Ascending aorta (tissue), 2 donors: ENCODE results near the gene DTX3. TPM values are rescaled to one million over a fixed set of nuclear protein-coding genes. Genes with fewer than 3 reads are reported as not detected.
A peak's percentile ranks its signal among the peaks of the same experiment; 100 is the strongest.

Source experiments
- DNase-seq, 2 donors: peaks; one replicate each; pipeline ENCODE4 v3.0.0-alpha.2; 2019; ENCODE audit warnings: low spot score in 2 of 2
- H3K27ac ChIP-seq, 2 donors: fragments of 200-600 bp; sonication (generic); one replicate each; pipeline ENCODE4 v1.5.1; 2016 to 2017; ENCODE audit warnings: mild to moderate bottlenecking in 1 of 2
- H3K27me3 ChIP-seq: fragments of 200-600 bp; sonication (generic); one replicate; pipeline ENCODE4 v1.5.1; 2017
- H3K36me3 ChIP-seq, 2 donors: fragments of 200-600 bp; sonication (generic); one replicate each; pipeline ENCODE4 v1.5.1; 2016
- H3K4me1 ChIP-seq, 2 donors: fragments of 200-600 bp; sonication (generic); one replicate each; pipeline ENCODE4 v1.5.1; 2016 to 2017; ENCODE audit warnings: mild to moderate bottlenecking in 1 of 2
- H3K4me3 ChIP-seq, 2 donors: fragments of 200-600 bp; sonication (generic); one replicate each; pipeline ENCODE4 v1.5.1; 2016 to 2017; ENCODE audit warnings: mild to moderate bottlenecking in 1 of 2
- H3K9me3 ChIP-seq, 2 donors: fragments of 200-600 bp; sonication (generic); one replicate each; pipeline ENCODE4 v1.5.1; 2016
- CTCF ChIP-seq, 3 experiments: fragments of 200-600 bp in 2 of 3; fragments of 450-650 bp in 1 of 3; sonication (generic) in 2 of 3; IDR thresholded peaks; one replicate each; pipeline ENCODE4 v1.5.1; 2016 to 2019; ENCODE audit warnings: antibody characterized with exemption in 3 of 3, mild to moderate bottlenecking in 1 of 3, moderate library complexity in 1 of 3
- intact Hi-C: fragments of 100-400 bp; cut with DNase I; formaldehyde crosslinking; loops from one replicate; pipeline ENCODE4 v1.15.1; 2023
- total RNA-seq: library from RNA; depleted of rRNA; stranded (reverse); fragments of >200 nt; gene quantifications from one replicate; pipeline ENCODE4 v1.1.0, GENCODE V29; 2016

Gene DTX3
- total RNA-seq, 1 donor from 2014 or later = 33.5 TPM

- no peak for DNase-seq
- intact Hi-C loops = no loop called here
Observed at GRCh38 chr12:57579677-57580465, 24.8 kb upstream of the DTX3 start.

DNA sequence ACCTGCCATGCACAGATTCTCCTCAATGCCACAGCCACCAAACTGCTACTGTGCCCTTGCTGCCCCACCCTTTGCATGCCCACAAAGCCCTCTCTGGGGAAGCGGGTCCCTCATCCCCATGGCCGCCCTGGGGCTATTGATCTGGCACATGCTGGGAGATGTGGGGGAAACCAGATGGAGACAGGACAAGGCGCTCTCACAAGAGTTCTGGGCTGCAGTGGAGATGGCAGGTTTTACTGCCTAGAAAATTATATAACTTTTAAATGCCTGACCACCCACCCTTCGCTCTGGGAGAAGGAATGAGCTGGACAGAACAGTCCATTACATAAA lies 24.2 kb upstream of the DTX3 start:
- intact Hi-C loops = no loop called here
- H3K4me3 ChIP-seq = no peak overlapping the region
- no peak overlapping the region for H3K27ac ChIP-seq
- TF ChIP-seq CTCF (IDR thresholded peaks at IDR 0.05) = no peak
- H3K36me3 ChIP-seq = peaks cover 11 to 12% of the 10 kb centered on the region in 2 donors
- H3K27me3 ChIP-seq = no peaks in the 10 kb centered on the region
- no peak for DNase-seq
- H3K4me1 ChIP-seq = no peaks in the 10 kb centered on the region
- no peaks in the 10 kb centered on the region for H3K9me3 ChIP-seq

More at GRCh38 chr12:57579677-57580465, 24.8 kb upstream of the DTX3 start:
- TF ChIP-seq CTCF (IDR thresholded peaks at IDR 0.05) = no peak
- Histone ChIP-seq H3K9me3 (no peaks in the 10 kb centered on the region), H3K4me1 (no peaks in the 10 kb centered on the region), H3K36me3 (peaks cover 11 to 15% of the 10 kb centered on the region in 2 donors), H3K27ac (no peak overlapping the region), H3K27me3 (no peaks in the 10 kb centered on the region), H3K4me3 (no peak overlapping the region)

GRCh38 chr12:57581802-57582201 lies 22.8 kb upstream of the DTX3 start:
- Histone ChIP-seq H3K4me1 (no peaks in the 10 kb centered on the region), H3K36me3 (peaks cover 3 to 5% of the 10 kb centered on the region in 2 donors), H3K9me3 (no peaks in the 10 kb centered on the region), H3K27me3 (no peaks in the 10 kb centered on the region), H3K27ac (no peak overlapping the region), H3K4me3 (no peak overlapping the region)
- no peak for DNase-seq
- TF ChIP-seq CTCF (IDR thresholded peaks at IDR 0.05) = no peak
- intact Hi-C loops = no loop called here

GRCh38 chr12:57582440-57582839 lies 22.2 kb upstream of the DTX3 start:
- Histone ChIP-seq H3K27ac (no peak overlapping the region), H3K4me3 (no peak overlapping the region), H3K27me3 (no peaks in the 10 kb centered on the region), H3K36me3 (peaks cover 0 to 5% of the 10 kb centered on the region in 2 donors), H3K4me1 (no peaks in the 10 kb centered on the region), H3K9me3 (no peaks in the 10 kb centered on the region)
- TF ChIP-seq CTCF (IDR thresholded peaks at IDR 0.05) = no peak
- DNase-seq = no peak
- intact Hi-C loops = no loop called here

DNA sequence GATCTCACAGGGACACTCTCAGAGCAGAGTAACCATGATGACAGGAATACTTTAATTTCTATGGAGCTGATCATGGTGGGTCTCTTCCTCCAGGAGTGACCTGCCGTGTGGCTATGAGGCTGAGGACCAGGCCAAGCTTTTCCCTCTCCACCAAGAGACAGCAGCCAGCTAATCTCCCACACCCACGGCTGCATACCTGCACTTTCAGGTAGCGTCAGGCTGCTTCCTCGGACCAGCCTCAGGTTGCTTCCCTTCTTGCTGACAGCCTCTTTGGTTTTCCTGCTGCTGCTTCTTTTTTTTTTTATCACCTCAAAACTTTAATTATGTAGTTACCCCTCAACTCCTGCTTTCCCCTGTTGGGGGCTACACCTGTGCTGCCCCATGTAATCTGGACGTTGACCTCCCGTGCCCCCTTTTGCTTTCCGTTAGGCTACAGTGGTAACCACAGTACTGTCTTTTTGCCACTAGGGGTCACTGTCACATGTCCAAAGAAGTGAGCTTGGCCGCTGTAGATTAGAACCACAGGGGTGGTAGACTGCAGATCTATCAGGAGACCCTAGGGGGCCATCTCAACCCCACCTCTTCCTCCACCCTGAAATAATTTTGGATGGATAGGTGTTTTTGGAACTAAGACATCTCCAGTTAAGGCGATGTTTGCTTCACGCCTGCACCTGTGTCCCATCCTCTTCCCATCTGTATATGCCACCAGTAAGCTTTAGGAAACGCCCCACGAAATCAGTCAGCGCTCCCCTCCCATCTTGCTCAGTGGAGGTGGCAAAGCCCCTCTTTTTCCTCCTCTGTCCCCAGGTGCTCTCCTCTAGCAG lies 21.4 kb upstream of the DTX3 start:
- intact Hi-C loops = loop anchor here (1.0 kb wide), 1 partner anchor 38 kb away; no protein-coding TSS in a partner anchor
- peak in 1 of 2 donors; percentile 86 for DNase-seq

More for the DNA sequence above, 21.4 kb upstream of the DTX3 start:
- TF ChIP-seq CTCF (IDR thresholded peaks at IDR 0.05) = peak; percentile 91 to 93 (median 92)
- no peaks in the 10 kb centered on the region for H3K9me3 ChIP-seq
- H3K27me3 ChIP-seq = no peaks in the 10 kb centered on the region
- no peak overlapping the region for H3K4me3 ChIP-seq
- no peaks in the 10 kb centered on the region for H3K4me1 ChIP-seq
- H3K27ac ChIP-seq = no peak overlapping the region
- no peaks in the 10 kb centered on the region for H3K36me3 ChIP-seq
